IgD-negative memory B cell (primary cell): ENCODE measurements around the gene EPHA3. TPM values are rescaled to one million over a fixed set of nuclear protein-coding genes. Genes with fewer than 3 reads are reported as not detected.

Experiments used
- H3K27ac Mint-ChIP-seq, 3 donors: one replicate each; pipeline ENCODE4 v1.8.0; 2020 to 2022; ENCODE audit warnings: mild to moderate bottlenecking in 3 of 3, mixed read lengths in 3 of 3, moderate library complexity in 1 of 3
- H3K27me3 Mint-ChIP-seq: one replicate; pipeline ENCODE4 v1.8.0; 2021; ENCODE audit warnings: mixed read lengths
- H3K36me3 Mint-ChIP-seq: one replicate; pipeline ENCODE4 v1.8.0; 2020; ENCODE audit warnings: mild to moderate bottlenecking, mixed read lengths
- H3K4me1 Mint-ChIP-seq, 3 donors: one replicate each; pipeline ENCODE4 v1.8.0; 2020 to 2022; ENCODE audit warnings: mixed read lengths in 3 of 3, mild to moderate bottlenecking in 1 of 3
- H3K4me3 Mint-ChIP-seq, 4 donors: one replicate each; pipeline ENCODE4 v1.8.0; 2020 to 2022; ENCODE audit warnings: mild to moderate bottlenecking in 4 of 4, mixed read lengths in 4 of 4, moderate library complexity in 3 of 4
- H3K9me3 Mint-ChIP-seq, 3 donors: one replicate each; pipeline ENCODE4 v1.8.0; 2020 to 2021; ENCODE audit warnings: mixed read lengths in 3 of 3, mild to moderate bottlenecking in 1 of 3
- polyA plus RNA-seq: library from polyadenylated mRNA; unstranded; fragments of 300-500 nt; fragmentation: Illumina TruSeq; gene quantifications from one replicate; pipeline ENCODE4 v1.2.3, GENCODE V29; 2021

The EPHA3 gene
- polyA plus RNA-seq, 1 donor from 2014 or later: not detected

DNA sequence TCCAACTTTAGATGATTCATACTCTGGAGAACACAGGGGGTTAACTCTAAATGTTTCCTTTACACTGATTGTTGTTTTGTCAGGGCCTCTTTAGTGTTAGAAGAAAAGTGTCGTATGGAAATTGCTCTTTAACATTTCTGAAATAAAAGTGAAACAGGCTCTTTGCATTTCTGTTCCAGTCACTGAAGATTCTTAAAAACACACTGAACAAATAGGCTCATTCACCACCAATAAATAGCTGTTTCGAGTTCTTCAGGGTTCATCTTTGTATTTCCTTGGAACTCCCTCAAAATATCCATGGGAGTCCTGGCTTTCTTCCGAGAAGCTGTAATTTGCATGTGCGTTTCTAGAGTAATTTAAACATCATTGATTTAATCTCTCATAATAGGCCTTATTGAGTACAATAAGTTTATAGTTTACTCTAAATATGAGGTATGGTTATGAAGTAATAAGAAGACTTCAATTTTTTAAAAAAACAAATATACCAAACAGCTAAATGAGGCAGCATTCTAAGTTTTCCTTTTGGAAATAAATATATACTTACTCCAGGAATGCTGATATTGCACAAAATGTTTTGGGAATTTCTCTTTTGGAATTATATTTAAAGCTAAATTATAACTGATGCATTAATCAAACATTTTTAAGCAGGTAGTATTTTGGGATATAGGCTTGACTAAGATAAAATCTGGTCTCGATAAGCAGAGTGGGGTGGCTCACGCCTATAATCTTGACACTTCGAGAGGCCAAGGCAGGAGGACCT is 327.4 kb downstream of the EPHA3 start:
- H3K9me3 Mint-ChIP-seq: no peaks in the 10 kb centered on the region

DNA sequence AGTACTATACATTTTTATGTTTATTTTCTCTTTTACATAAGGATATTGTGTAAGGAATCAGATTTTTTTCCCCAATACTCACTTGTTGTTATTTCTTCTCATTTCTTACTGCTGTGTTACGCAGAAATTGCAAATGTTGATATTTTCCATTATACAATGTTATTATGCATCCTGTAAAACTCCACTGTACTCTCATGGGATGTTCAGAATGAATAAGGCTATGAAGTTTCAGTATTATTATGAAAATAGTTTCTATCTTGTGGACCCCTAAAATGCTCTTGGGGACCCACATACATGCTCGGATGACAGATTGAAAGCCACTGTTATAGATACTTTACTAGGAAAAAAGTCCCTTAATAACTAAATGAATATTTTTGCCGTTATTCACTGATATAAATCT is 329.4 kb downstream of the EPHA3 start:
- H3K27ac Mint-ChIP-seq: no peak overlapping the region
- H3K4me1 Mint-ChIP-seq: no peaks in the 10 kb centered on the region
- no peaks in the 10 kb centered on the region for H3K9me3 Mint-ChIP-seq
- no peaks in the 10 kb centered on the region for H3K36me3 Mint-ChIP-seq
- no peak overlapping the region for H3K4me3 Mint-ChIP-seq
- no peaks in the 10 kb centered on the region for H3K27me3 Mint-ChIP-seq

More for the DNA sequence above, 327.4 kb downstream of the EPHA3 start:
- H3K27ac Mint-ChIP-seq: no peak overlapping the region
- no peaks in the 10 kb centered on the region for H3K36me3 Mint-ChIP-seq
- H3K4me3 Mint-ChIP-seq: no peak overlapping the region
- no peaks in the 10 kb centered on the region for H3K27me3 Mint-ChIP-seq
- H3K4me1 Mint-ChIP-seq: no peaks in the 10 kb centered on the region

DNA sequence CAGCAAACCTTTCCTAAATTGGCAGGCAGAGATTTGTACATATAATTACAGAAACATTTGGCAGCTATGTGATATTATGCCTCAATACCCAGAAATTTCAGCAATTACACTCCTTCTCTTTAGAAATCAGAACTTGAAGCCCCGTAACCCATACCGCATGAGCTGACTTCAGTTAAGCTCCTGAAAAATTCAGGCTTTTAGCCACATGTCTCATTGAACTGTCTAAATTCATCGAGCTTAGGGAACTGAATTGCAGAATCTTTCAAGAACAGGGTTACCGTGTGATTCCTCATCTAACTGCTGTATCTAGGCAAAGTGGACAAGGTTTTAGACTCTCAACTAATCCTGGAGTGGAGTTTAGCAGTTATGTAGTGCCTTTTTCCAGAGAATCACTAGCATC is 333.0 kb downstream of the EPHA3 start:
- H3K9me3 Mint-ChIP-seq: no peaks in the 10 kb centered on the region
- H3K4me1 Mint-ChIP-seq: no peaks in the 10 kb centered on the region
- no peaks in the 10 kb centered on the region for H3K27me3 Mint-ChIP-seq
- H3K27ac Mint-ChIP-seq: no peak overlapping the region
- no peak overlapping the region for H3K4me3 Mint-ChIP-seq
- H3K36me3 Mint-ChIP-seq: no peaks in the 10 kb centered on the region

DNA sequence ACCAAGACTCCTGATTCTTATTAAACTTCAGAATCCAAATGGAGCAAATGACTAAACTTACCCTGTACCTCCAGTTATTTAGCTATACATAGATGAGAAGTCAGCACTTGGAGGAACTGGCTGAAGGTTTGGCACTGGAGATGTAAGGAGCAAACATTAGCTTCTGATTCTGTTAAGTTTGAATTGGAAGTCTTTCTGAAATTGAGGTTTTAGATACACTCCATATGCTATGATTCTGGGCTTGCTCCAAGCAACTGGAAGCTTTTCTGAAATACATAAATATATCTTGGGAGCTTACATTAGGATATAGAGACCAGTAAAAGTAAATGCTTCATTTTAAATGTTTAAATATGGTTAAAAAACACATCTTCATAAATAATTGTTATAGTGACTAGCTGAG is 333.7 kb downstream of the EPHA3 start:
- Mint-ChIP-seq H3K9me3 (no peaks in the 10 kb centered on the region), H3K27me3 (no peaks in the 10 kb centered on the region), H3K4me3 (no peak overlapping the region), H3K4me1 (no peaks in the 10 kb centered on the region), H3K27ac (no peak overlapping the region), H3K36me3 (no peaks in the 10 kb centered on the region)

DNA sequence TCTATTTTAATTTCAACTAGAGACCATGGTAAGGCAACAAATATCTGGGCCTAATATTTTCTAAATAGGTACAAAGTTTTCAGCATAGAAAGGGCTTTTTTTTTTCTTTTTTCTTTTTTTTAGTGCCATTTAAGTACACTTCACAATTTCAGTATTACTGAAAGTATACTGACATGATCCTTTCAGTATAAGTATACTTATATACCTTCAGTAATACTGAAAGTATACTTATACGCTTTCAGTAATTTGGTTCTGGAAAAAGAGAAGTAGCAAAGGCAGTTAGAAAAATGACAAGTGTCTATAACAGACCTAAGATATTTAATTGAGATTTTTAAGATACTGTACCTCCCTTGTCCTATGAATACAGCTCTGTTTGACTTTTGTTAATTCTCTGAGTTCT is 339.2 kb downstream of the EPHA3 start:
- H3K9me3 Mint-ChIP-seq: peaks cover 0 to 6% (median 0%) of the 10 kb centered on the region in 3 donors
- H3K4me1 Mint-ChIP-seq: no peaks in the 10 kb centered on the region
- no peaks in the 10 kb centered on the region for H3K36me3 Mint-ChIP-seq
- H3K27me3 Mint-ChIP-seq: no peaks in the 10 kb centered on the region
- H3K4me3 Mint-ChIP-seq: no peak overlapping the region
- no peak overlapping the region for H3K27ac Mint-ChIP-seq

DNA sequence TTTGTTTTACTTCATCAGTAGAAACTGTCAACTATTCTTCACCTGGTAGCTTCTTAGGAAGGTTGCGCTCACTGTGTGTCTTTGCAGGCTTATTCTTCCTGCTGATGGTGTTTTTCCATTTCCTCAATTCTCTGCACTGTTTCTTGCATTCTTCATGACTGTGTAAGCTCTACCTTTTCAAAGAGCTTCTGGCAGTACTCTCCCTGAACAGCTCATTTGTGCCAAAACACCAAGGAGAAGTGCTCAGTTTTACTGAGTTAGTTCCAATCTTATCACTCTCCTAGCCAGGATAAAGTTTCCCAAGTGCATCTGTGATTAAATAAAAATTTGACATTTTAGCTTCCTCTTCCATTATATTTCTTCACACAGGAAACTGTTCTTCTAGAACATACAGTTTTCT is 339.8 kb downstream of the EPHA3 start:
- Mint-ChIP-seq H3K4me1 (no peaks in the 10 kb centered on the region), H3K9me3 (peaks cover 0 to 6% (median 0%) of the 10 kb centered on the region in 3 donors), H3K27ac (no peak overlapping the region), H3K36me3 (no peaks in the 10 kb centered on the region), H3K27me3 (no peaks in the 10 kb centered on the region), H3K4me3 (no peak overlapping the region)

DNA sequence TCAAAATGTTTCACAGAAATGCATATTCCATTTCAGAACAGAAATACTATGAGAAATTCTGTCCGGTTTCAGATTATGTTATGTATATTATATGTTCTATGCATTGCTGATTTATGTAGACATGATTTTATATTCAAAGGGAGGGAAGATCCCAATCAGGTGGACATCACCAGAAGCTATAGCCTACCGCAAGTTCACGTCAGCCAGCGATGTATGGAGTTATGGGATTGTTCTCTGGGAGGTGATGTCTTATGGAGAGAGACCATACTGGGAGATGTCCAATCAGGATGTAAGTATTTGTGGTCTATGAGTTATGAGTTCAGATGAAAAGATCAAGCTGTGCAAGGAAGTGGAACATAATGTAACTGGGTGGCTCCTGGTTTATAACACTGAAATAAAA is 341.7 kb downstream of the EPHA3 start:
- no peaks in the 10 kb centered on the region for H3K4me1 Mint-ChIP-seq
- no peaks in the 10 kb centered on the region for H3K27me3 Mint-ChIP-seq
- peaks cover 0 to 6% (median 0%) of the 10 kb centered on the region in 3 donors for H3K9me3 Mint-ChIP-seq
- H3K27ac Mint-ChIP-seq: no peak overlapping the region
- no peak overlapping the region for H3K4me3 Mint-ChIP-seq
- no peaks in the 10 kb centered on the region for H3K36me3 Mint-ChIP-seq

DNA sequence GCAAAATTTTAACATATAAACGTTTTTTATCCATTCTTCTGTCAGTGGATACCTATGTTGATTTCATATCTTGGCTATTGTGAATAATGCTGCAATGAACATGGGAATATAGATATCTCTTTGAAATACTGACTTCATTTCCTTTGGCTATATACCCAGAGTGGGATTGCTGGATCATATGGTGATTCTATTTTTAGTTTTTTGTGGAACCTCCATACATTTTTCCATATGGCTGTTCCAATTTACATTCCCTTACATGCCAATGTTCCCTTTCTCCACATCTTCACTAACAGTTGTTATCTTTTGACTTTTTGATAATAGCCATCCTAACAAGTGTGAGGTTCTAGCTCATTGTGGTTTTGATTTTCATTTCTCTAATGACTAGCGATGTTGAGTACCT is 344.6 kb downstream of the EPHA3 start:
- Mint-ChIP-seq H3K9me3 (peaks cover 2 to 10% (median 6%) of the 10 kb centered on the region in 3 donors), H3K4me1 (no peaks in the 10 kb centered on the region), H3K27me3 (no peaks in the 10 kb centered on the region), H3K36me3 (no peaks in the 10 kb centered on the region), H3K27ac (no peak overlapping the region), H3K4me3 (no peak overlapping the region)

DNA sequence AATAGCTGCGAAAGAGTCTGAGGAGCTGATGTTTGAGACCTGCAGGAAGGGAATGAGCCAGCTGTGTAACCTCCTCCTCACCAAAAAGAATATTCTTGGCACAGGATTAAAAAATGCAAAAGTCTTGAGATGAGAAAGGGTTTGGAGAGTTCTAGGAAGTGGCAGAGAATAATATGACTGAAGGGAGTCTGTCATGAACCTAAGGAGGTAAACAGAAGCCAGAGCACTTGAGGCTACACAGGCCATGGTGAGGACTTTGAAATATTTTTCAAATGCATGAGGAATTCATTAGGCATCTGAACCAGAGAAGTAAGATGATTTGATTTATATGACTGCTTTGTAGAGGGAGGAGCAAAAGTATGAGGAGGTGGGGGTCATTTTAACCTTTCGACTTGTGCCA is 347.8 kb downstream of the EPHA3 start:
- peaks cover 2 to 15% (median 6%) of the 10 kb centered on the region in 3 donors for H3K9me3 Mint-ChIP-seq
- H3K27me3 Mint-ChIP-seq: no peaks in the 10 kb centered on the region
- H3K4me3 Mint-ChIP-seq: no peak overlapping the region
- H3K36me3 Mint-ChIP-seq: no peaks in the 10 kb centered on the region
- no peak overlapping the region for H3K27ac Mint-ChIP-seq
- no peaks in the 10 kb centered on the region for H3K4me1 Mint-ChIP-seq

DNA sequence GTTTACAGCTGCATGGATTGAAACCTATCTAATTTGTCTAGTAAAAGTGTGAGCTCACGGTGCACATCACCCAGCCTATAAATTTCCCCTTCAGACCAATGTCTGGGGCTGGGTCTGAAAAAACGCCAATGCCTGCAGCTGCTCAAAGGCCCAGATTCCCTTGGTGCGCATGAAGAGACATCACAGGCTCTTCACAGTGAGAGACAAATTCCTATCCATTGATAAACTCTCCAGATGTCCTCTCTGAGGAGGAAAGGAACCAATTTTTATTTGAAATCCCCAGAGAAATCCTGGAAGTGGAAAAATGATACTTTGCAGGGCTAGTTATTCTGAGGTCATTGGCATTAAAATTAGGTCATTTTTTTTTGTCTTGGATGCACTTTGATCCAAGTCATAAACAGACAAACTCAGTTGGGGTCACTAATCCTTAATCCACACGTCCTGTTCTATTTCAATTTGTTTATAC is 360.5 kb downstream of the EPHA3 start:
- peaks cover 0 to 4% (median 2%) of the 10 kb centered on the region in 3 donors for H3K9me3 Mint-ChIP-seq
- H3K27ac Mint-ChIP-seq: no peak overlapping the region
- no peaks in the 10 kb centered on the region for H3K36me3 Mint-ChIP-seq
- H3K4me1 Mint-ChIP-seq: no peaks in the 10 kb centered on the region
- H3K27me3 Mint-ChIP-seq: no peaks in the 10 kb centered on the region
- no peak overlapping the region for H3K4me3 Mint-ChIP-seq

DNA sequence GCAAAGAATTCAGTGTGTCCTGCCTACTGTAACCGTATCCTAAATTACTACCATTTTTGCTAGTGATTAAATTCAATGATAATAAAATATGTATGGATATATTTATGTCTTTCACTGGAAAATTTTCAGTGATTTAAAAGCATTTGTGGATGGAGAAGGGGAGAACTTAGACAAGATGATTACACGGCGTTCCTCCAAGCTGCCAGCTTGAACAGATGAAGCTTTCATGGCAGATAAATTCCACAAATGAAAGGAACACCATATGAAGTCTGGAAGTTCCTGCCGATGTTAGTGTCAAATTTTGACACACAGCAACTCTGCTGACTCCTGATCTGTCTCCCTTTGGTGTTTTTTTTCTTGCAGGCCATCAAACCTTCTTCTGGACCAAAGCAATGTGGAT is 364.7 kb downstream of the EPHA3 start:
- H3K27ac Mint-ChIP-seq: no peak overlapping the region
- H3K9me3 Mint-ChIP-seq: peaks cover 4% of the 10 kb centered on the region in 3 donors
- H3K4me1 Mint-ChIP-seq: no peaks in the 10 kb centered on the region
- H3K27me3 Mint-ChIP-seq: no peaks in the 10 kb centered on the region
- no peaks in the 10 kb centered on the region for H3K36me3 Mint-ChIP-seq
- no peak overlapping the region for H3K4me3 Mint-ChIP-seq

DNA sequence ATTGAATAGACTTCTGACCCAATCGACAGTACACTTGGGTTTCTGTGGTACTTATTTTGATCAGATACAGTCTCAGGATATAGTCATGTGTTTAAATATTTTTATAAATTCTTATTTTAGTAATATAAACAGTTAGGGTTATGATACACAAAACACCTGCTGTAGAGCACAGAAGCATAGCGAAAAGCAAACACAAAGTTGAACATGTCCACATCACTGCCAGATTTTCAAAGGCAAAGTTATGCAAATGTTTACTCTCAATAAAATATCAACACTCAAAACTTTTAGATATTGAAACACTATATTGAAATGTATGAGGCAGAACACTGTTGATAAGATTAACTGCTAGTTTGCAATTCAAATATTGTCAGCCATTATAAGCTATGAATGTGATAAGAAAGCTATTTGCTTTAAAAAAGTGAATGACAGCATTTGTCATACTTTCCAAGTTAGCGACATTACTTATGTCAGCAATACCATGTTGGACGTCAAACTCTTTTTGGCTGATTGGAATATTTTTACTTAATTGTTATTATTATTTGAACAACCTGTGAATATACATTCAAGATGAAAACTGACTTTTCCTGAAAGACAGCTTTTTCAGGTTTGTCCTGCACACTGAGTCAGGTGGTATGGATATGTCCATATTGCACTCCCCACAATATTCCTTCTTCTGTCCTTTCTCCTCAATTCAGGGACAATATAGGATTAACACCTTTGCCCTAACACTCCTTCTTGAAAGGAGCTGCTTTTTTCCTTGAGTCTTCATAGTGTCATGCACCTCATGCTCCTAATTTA is 367.1 kb downstream of the EPHA3 start:
- H3K4me1 Mint-ChIP-seq: no peaks in the 10 kb centered on the region
- H3K27me3 Mint-ChIP-seq: no peaks in the 10 kb centered on the region
- no peaks in the 10 kb centered on the region for H3K36me3 Mint-ChIP-seq
- H3K4me3 Mint-ChIP-seq: no peak overlapping the region
- H3K27ac Mint-ChIP-seq: no peak overlapping the region
- peaks cover 2 to 4% (median 4%) of the 10 kb centered on the region in 3 donors for H3K9me3 Mint-ChIP-seq

DNA sequence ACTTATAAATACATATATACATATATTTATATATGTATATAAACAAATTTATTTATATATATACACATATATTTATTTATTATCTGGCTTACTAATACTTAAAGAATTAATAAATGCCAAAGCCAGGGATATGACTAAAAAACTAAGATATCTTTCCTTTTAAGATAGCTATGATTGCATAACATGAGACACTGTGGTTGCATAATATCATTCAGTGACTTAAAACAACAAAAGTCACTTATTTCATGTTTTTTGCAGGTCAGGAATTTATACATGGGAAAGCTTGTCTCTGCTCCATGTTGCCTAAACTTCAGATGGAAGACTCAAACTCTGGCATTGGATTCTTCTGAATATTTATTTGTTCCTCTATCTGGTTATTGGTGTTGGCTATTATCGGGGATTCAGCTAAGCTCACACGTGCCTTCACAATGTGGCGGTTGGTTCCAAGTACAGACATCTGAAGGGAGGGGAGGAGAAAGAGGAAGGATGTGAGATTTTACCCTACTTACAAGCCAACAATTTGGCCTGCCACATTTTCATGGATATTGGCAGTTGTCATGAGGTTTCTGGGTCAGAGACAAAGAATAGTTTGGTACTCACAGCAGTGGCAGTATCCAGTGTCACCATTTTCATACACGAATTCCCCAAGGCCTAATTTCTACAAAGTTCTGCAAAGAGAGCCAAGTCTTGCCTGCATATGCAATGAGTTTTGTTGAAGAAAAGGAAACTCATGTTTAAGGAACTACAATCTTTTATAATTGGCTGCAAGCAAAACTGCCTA is 381.6 kb downstream of the EPHA3 start:
- no peak overlapping the region for H3K4me3 Mint-ChIP-seq
- no peaks in the 10 kb centered on the region for H3K27me3 Mint-ChIP-seq
- peaks cover 0 to 4% (median 3%) of the 10 kb centered on the region in 3 donors for H3K9me3 Mint-ChIP-seq
- no peak overlapping the region for H3K27ac Mint-ChIP-seq
- H3K36me3 Mint-ChIP-seq: no peaks in the 10 kb centered on the region
- no peaks in the 10 kb centered on the region for H3K4me1 Mint-ChIP-seq

DNA sequence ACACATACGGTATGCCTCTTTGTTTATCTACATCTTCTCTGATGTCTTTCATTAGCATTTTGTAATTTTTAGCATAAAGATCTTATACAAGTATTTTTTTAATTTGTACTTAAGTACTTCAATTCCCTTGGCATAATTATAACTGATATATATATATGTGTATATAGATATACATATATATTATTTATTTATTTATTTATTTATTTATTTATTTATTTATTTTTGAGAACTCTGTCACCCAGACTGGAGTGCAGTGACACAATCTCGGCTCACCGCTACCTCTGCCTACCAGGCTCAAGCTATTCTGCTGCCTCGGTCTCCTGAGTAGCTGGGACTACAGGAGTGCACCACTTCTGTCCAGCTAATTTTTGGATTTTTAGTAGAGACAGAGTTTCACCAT is 382.7 kb downstream of the EPHA3 start:
- Mint-ChIP-seq H3K4me3 (no peak overlapping the region), H3K27me3 (no peaks in the 10 kb centered on the region), H3K9me3 (peaks cover 0 to 5% (median 4%) of the 10 kb centered on the region in 3 donors), H3K36me3 (no peaks in the 10 kb centered on the region), H3K4me1 (no peaks in the 10 kb centered on the region), H3K27ac (no peak overlapping the region)

DNA sequence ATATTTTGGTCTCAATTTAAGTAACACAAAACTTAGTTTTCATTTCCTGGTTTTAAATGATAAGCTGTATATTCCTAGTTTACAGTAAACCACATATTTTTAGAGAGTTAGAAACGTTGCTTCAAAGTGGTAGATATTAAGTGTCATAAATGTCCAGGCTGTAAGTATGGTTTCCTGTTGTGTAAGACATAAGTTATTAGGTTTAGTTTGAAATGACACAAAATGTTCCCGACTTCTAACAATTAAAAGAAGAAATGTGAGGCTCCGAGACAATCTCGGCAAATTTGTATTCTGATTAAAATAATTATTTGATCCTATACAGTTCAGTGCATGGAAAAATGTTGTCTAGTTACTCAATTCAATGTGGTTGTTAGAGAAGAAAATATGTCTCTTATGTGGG is 387.3 kb downstream of the EPHA3 start:
- H3K9me3 Mint-ChIP-seq: peaks cover 0 to 4% (median 0%) of the 10 kb centered on the region in 3 donors
- peaks cover 0 to 1% (median 0%) of the 10 kb centered on the region in 3 donors for H3K4me1 Mint-ChIP-seq
- H3K4me3 Mint-ChIP-seq: no peak overlapping the region
- H3K27me3 Mint-ChIP-seq: no peaks in the 10 kb centered on the region
- H3K27ac Mint-ChIP-seq: no peak overlapping the region
- H3K36me3 Mint-ChIP-seq: no peaks in the 10 kb centered on the region
